ENCODE measurements around the gene FBXO21.

DNA sequence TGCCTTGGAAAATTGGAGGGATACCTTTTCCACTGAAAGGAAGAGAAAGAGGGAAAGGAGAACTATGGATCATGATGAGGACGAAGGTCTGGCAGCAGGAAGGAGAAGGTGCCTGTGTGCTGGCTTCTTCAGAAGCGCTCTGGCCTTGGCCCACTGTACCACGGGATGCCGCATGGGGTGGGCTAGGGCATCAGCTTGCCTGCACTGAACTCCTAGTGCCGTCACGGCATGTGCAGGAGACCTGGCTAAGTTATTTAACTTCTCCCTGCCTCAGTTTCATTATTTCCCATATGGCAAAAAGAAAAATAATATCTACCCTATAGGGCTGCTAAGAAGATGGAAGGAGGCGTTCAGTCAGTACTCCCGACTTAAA, 28.1 kb downstream of the FBXO21 start:
- TF ChIP-seq, protein P1, sequence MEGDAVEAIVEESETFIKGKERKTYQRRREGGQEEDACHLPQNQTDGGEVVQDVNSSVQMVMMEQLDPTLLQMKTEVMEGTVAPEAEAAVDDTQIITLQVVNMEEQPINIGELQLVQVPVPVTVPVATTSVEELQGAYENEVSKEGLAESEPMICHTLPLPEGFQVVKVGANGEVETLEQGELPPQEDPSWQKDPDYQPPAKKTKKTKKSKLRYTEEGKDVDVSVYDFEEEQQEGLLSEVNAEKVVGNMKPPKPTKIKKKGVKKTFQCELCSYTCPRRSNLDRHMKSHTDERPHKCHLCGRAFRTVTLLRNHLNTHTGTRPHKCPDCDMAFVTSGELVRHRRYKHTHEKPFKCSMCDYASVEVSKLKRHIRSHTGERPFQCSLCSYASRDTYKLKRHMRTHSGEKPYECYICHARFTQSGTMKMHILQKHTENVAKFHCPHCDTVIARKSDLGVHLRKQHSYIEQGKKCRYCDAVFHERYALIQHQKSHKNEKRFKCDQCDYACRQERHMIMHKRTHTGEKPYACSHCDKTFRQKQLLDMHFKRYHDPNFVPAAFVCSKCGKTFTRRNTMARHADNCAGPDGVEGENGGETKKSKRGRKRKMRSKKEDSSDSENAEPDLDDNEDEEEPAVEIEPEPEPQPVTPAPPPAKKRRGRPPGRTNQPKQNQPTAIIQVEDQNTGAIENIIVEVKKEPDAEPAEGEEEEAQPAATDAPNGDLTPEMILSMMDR (IDR thresholded peaks at IDR 0.05), result no peak
- no peak for TF ChIP-seq REST (IDR thresholded peaks at IDR 0.05; ENCODE audit: insufficient read depth in 1 of 2, low read depth in 2 of 2, low read length in 1 of 2)
- no peak for TF ChIP-seq POLR2AphosphoS5 (IDR thresholded peaks at IDR 0.05; ENCODE audit: low read depth, low read length)
- TF ChIP-seq SIN3A (IDR thresholded peaks at IDR 0.05; ENCODE audit: borderline replicate concordance, insufficient read depth, low read depth, low read length), result no peak
